Measurements from ENCODE around the gene FAM89A.
"Not testable (repeated sequence)": the region's sequence is repeated elsewhere in the genome, so short reads cannot be mapped to it uniquely, and the experiment has no call there.

Gene FAM89A

GRCh38 chr1:230986976-230987375, 53.1 kb downstream of the FAM89A start:
- no peak for TF ChIP-seq CTCF (IDR thresholded peaks at IDR 0.05; ENCODE audit: low read depth, low read length)
- H3K4me3 ChIP-seq (ENCODE audit: low read depth, low read length) = no peak overlapping the region
- DNase-seq (ENCODE audit: low read depth, low spot score) = peak; percentile 61
- in situ Hi-C loops (cut with HindIII; ENCODE audit: low sequenced_read_pairs) = no loop called here

DNA sequence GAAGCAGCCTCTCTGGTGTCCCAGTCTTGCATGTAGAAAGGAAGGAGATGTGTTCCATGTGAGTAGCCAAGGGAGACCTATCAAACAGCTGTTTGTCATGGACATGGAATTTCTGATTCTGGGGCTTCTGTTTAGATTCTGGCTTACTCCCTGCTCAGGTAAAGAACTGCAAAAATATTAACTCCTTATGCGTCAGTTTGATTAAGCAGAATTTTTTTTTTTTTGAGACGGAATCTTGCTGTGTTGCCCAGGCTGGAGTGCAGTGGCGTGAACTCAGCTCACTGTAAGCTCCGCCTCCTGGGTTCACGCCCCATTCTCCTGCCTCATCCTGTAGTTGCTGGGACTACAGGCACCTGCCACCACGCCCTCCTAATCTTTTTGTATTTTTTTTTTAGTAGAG, 54.3 kb downstream of the FAM89A start:
- no peak for DNase-seq (ENCODE audit: low read depth, low spot score)
- in situ Hi-C loops (cut with HindIII; ENCODE audit: low sequenced_read_pairs) = no loop called here
- no peak overlapping the region for H3K4me3 ChIP-seq (ENCODE audit: low read depth, low read length)
- TF ChIP-seq CTCF (IDR thresholded peaks at IDR 0.05; ENCODE audit: low read depth, low read length) = no peak

DNA sequence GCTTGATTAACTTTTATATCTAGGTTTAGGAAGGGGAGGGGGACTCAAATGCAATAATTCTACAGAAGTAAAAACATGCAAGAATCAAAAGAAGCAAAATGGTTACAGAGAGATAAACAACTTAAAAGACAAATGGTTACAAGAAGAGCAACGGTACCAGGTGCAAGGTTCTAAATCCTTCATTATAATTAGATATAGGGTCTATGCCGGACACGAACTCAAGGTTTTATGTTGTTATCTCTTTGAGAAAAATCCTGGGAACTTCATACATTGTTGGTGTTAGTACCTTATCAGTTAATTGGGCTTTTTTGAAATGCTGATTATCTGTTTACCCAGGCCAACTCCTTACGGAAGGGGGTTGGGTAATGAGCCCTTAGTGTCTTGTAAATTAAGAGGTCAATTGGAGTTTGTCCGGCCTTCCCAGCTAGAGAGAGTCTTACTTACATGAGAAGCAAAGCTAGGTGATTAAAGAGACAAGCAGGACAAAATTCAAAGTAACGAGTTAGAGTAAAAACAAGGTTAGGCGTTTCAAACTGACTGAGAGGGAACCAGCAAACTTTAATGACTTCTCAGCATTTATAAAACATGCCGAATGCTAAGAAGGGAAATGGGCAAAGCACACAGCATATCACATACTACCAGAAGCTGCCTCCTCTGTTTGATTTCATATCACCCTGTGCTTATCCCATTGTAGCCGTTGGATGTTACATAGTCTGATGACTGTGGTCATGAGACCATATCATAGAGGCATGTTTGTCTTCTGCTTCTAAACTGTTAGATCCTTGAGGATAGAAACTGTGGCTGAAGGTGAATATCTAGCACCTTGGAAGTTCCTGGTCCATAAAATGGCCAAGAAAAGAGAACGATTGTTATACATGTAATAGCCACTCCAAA, 55.2 kb downstream of the FAM89A start:
- DNase-seq (ENCODE audit: low read depth, low spot score); in situ Hi-C loops (cut with HindIII; ENCODE audit: low sequenced_read_pairs); H3K4me3 ChIP-seq (ENCODE audit: low read depth, low read length): not testable (repeated sequence)

DNA sequence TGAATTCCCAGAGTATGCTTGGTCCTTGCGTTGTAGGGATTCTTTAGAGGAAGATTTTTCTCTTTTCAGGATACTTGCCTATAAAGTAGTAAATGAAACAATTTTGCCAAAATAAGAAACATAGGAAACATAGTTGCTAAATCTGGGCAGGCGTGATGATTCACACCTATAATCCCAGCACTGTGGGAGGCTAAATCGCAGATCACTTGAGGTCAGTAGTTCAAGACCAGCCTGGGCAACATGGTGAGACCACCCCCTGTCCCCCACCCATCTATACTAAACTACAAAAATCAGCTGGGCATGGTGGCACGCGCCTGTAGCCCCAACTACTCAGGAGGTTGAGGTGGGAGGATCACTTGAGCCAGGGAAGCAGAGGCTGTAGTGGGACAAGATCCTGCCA, 56.2 kb downstream of the FAM89A start:
- in situ Hi-C loops (cut with HindIII; ENCODE audit: low sequenced_read_pairs) = no loop called here
- no peak for TF ChIP-seq CTCF (IDR thresholded peaks at IDR 0.05; ENCODE audit: low read depth, low read length)
- no peak for DNase-seq (ENCODE audit: low read depth, low spot score)
- no peak overlapping the region for H3K4me3 ChIP-seq (ENCODE audit: low read depth, low read length)

- in situ Hi-C loops (cut with HindIII; ENCODE audit: low sequenced_read_pairs) = no loop called here
- DNase-seq (ENCODE audit: low read depth, low spot score) = no peak
- H3K4me3 ChIP-seq (ENCODE audit: low read depth, low read length) = no peak overlapping the region
- no peak for TF ChIP-seq CTCF (IDR thresholded peaks at IDR 0.05; ENCODE audit: low read depth, low read length)
Measured at GRCh38 chr1:230982696-230983095, 57.4 kb downstream of the FAM89A start.

GRCh38 chr1:230979952-230980351, 60.1 kb downstream of the FAM89A start:
- no peak for DNase-seq (ENCODE audit: low read depth, low spot score)
- in situ Hi-C loops (cut with HindIII; ENCODE audit: low sequenced_read_pairs) = no loop called here
- H3K4me3 ChIP-seq (ENCODE audit: low read depth, low read length) = peak overlapping the region; percentile 70
- TF ChIP-seq CTCF (IDR thresholded peaks at IDR 0.05; ENCODE audit: low read depth, low read length) = no peak

- no peak for TF ChIP-seq CTCF (IDR thresholded peaks at IDR 0.05; ENCODE audit: low read depth, low read length)
- in situ Hi-C loops (cut with HindIII; ENCODE audit: low sequenced_read_pairs) = no loop called here
- DNase-seq (ENCODE audit: low read depth, low spot score) = no peak
- peak overlapping the region; percentile 70 for H3K4me3 ChIP-seq (ENCODE audit: low read depth, low read length)
Measured at GRCh38 chr1:230979389-230979716, 60.7 kb downstream of the FAM89A start.

Measured in astrocyte of the spinal cord (primary cell).